GM19023 (cell line): ENCODE results near the gene IPPK.
"Not testable (repeated sequence)": the region's sequence is repeated elsewhere in the genome, so short reads cannot be mapped to it uniquely, and the experiment has no call there.

ENCODE experiments used
- ATAC-seq: cut with Tn5 transposase; IDR thresholded peaks from one replicate; pipeline ENCODE4 v1.9.1; 2021; ENCODE audit warnings: mild to moderate bottlenecking, moderate library complexity; ENCODE audit not compliant: unreplicated experiment

IPPK gene

DNA sequence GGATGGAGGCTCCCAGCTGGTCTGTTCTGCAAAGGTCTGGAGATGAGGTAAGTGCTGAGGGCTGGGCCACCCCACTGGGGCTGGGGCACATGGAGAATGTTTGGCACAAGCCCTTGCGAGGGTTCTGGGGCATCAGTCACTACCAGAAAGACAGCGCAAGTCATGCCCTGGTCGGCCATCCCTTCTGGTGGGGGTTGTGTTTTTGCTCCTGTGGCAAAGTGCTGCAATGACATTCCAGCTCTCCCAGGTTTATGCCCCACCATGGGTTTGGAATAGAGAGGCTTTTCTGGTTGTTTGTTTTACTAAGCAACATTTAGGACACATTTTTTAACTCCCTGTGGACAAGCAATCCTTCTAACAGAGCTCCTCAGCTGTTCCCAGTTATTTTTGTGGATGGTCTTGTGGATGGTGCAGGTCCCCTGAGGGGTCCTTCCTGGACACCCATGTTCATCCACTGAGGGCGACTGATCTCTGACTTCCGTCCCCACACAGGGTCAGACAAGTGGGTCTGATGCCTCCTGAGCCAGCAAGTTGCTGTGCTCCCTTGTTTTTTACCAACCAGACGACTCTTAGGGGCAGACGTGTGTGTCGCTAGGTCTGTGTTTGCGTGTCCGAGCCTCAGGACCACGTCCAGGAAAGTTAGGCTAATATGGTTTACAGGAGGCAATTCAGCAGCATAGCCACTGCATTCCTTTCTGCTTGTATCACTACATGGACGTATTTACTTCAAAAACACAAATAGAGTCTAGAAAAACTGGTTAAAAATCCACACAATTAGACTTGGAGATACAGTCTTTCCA, 69.3 kb downstream of the IPPK start:
- no peak for ATAC-seq

GRCh38 chr9:92599938-92600461, 69.9 kb downstream of the IPPK start:
- ATAC-seq = no peak

DNA sequence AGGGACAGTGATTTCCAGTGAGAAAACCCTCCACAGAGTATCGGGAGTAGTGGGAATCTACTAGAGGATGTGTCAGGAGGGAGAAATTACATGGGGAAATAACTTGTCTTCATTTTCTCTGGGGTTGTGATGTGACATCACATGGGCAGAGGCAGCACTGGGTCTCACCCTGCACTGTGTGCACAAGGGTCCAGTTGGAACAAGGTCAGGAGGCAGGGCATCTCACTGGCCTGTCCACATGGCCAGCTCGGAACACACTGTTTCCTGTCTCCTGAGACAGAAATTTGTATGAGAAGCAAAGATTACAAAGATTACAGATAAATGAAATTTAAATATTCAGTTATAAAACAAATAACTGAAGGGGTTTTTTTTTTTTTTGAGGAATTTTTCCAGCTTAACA, 71.5 kb downstream of the IPPK start:
- no peak for ATAC-seq

- ATAC-seq = no peak
These were observed 74.0 kb downstream of the IPPK start for GRCh38 chr9:92595930-92596329.

GRCh38 chr9:92595075-92595474, 74.9 kb downstream of the IPPK start:
- not testable (repeated sequence) for ATAC-seq

GRCh38 chr9:92592946-92593861, 76.7 kb downstream of the IPPK start:
- ATAC-seq = no peak

DNA sequence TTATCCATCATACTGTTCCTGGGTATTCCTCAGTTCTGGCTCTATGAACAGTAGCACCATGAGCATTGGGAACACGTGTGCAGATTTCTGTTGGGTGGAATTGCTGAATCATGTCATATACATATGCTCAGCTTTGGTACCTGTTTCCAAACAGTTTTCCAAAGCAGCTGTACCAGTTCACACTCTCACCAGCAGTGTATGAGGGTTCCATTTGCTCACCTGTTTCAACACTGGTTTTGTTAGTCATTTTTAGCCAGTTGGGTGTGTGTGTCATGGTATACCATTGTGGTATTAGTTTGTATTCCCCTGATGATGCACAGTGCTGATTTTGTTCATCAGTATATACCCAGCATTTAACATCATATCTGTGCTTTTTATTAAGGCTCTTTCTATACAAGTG, 77.4 kb downstream of the IPPK start:
- ATAC-seq = no peak

- ATAC-seq = no peak
These were observed 79.6 kb downstream of the IPPK start for GRCh38 chr9:92590377-92590776.

- no peak for ATAC-seq
These were observed 80.0 kb downstream of the IPPK start for GRCh38 chr9:92589923-92590322.

GRCh38 chr9:92576175-92576574, 93.8 kb downstream of the IPPK start:
- ATAC-seq = no peak

DNA sequence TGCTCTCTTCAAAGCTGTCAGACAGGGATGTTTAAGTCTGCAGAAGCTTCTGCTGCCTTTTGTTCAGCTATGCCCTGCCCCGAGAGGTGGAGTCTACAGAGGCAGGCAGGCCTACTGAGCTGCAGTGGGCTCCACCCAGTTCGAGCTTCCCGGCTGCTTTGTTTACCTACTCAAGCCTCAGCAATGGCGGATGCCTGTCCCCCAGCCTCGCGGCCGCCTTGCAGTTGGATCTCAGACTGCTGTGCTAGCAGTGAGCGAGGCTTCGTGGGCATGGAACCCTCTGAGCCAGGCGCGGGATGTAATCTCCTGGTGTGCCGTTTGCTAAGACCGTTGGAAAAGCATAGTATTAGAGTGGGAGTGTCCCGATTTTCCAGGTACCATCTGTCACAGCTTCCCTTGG, 96.3 kb downstream of the IPPK start:
- ATAC-seq = not testable (repeated sequence)

DNA sequence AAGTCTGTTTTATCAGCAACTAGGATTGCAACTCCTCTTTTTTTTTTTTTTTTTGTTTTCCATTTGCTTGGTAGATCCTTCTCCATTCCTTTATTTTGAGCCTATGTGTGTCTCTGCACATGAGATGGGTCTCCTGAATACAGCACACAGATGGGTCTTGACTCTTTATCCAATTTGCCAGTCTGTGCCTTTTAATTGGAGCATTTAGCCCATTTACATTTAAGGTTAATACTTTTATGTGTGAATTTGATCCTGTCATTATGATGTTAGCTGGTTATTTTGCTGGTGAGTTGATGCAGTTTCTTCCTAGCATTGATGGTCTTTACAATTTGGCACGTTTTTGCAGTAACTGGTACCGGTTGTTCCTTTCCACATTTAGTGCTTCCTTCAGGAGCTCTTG, 98.1 kb downstream of the IPPK start:
- not testable (repeated sequence) for ATAC-seq

- no peak for ATAC-seq
These were observed 104.9 kb downstream of the IPPK start for GRCh38 chr9:92564982-92565381.

DNA sequence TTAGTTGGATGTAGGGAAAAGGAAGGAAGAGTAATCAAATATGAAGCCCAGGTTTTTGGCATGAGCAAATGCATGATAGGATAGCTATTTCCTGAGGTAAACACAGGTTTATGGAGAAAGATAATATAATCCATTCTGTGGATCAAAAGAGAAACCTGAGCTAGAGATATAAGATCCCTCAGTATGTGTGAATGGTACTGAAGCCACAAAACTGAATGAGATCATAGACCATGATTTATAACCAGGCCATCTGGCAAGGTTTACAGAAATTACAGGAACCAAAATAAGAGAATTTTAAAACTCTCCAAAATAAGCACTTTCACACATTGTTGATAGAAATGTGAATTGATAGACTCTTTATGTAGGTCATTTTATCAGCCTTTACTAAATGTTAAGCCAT, 105.4 kb downstream of the IPPK start:
- no peak for ATAC-seq
